ENCODE measurements around the gene ASPSCR1.

Gene ASPSCR1

DNA sequence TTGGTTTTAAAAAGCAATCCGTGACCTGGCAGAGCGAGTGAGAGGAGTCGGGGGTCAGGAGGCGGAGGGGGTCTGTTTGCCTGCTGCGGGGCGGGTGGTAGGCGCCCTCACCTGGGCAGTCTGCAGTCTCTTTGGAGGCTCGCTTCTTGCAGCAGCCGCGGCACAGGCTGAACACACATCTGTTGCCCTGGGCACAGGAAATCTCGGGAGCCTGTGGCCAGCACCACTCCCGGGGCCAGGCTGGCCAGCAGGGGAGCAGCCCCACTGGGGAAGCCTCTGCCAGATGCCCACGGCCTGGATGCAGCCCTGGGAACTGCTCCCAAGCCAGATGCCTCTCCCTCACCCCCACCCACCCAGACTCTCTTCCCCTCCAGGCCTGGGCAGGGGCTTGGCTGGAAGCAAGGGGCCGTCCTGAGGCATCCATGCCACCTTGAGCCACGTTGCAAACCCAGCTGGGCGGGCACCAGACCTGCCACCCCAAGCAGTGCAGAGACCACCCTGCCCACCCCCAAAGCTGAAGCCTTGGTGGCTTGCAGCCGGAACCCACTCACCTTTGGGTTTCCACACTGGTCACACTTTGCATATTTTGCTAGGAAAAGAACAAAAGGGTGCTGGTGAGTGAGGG, 80.9 kb downstream of the ASPSCR1 start:
- DNase-seq: no peak

DNA sequence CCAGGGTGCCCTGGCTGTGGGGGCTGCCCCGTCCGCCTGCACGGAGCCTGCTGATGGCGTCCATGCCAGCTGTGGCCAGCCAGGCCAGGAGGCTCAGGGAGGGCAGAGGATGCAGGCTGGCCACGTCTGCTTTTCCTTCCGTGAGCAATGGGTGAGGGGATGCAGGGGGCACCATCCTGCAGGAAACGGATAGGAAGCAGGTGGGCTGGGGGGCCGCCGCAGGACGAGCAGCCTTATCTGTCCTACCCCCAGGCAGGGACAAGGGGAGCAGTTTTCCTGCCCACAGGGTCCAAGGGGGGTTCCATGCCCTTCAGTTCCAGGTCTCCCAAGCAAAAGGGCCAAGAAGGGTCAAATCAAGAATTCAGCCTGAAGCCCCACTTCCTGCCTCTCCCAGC, 81.4 kb downstream of the ASPSCR1 start:
- DNase-seq: no peak

- DNase-seq: no peak
Measured at GRCh38 chr17:82059272-82060000, 82.0 kb downstream of the ASPSCR1 start.

DNA sequence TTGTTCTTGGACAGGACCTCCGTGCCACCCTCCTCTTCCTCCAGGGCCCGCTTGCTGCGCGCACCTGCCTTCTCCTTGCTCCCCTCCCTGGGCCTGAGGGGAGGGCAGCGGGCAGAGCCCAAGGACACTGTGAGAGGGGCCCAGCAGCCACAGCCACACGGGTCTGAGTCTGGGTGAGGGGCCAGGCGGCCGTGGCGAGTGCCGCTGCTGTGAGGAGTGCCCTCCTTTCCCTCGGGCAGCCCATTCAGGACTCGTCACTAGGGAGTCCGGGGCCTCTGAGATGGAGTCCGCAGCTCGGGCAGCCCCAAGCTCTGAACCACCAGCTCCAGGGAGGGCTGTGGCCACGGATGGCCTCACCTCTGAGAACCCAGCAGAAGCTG, 82.6 kb downstream of the ASPSCR1 start:
- DNase-seq: no peak

GRCh38 chr17:82060614-82061013, 83.2 kb downstream of the ASPSCR1 start:
- DNase-seq: no peak

DNA sequence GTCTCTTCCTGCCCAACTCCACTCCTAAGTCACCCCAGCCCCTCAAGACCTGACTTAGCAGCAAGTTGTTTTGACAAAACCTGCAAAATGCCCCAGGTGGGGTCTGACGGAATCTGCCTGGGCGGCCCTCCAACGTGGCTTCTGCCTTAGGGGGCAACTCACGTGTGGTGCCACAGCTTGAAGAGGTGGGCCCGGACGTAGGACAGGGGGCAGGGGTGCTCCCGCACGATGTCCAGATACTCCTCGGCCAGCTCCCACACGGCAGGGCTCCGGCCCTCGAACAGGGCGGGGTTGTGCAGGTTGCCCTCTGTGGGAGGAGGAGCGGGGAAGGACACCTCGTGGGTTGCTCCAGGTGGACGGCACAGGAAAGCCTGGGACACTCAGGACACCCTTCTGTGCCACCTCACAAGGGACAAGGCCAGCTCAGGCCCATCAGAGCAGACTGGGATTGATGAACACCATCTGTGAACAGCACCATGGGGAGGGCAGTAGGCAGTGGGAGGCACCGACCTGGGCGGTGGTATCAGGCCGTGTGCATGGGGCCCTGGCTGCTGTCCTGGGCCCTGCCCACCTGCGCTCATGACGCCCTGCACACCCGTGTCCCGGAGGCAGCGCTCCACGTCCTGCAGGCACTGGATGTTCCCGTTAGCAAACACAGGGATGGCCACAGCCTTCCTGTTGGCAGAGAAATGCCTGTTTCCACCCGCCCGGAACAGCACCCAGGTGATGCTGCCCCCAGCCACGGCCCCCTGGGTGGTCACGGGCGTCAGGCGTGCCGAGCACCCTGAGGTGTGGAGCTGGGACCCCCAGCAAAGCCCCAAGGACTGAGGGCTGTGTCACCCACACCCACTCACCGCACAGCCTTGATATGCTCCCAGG, 83.9 kb downstream of the ASPSCR1 start:
- DNase-seq: no peak

GRCh38 chr17:82062076-82062983, 84.9 kb downstream of the ASPSCR1 start:
- no peak for DNase-seq

DNA sequence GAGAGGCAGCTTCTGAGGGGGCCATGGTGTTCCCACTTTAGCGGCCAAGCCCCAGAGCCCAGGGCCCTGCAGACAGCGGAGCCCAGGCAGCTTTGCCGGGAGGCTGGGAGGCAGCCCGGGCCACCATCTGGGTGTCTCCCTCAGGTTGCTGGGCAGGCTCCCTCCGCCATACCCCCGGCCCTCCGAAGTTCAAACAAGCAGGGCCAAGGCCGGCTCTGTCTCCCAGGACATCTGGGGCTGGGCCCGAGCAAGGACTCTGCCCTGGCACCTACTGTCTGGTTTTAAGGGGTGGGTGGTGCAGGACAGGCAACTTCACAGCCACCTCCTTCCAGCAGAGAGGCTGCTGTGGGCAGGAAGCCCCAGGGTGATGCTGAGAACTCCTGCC, 85.5 kb downstream of the ASPSCR1 start:
- DNase-seq: no peak

DNA sequence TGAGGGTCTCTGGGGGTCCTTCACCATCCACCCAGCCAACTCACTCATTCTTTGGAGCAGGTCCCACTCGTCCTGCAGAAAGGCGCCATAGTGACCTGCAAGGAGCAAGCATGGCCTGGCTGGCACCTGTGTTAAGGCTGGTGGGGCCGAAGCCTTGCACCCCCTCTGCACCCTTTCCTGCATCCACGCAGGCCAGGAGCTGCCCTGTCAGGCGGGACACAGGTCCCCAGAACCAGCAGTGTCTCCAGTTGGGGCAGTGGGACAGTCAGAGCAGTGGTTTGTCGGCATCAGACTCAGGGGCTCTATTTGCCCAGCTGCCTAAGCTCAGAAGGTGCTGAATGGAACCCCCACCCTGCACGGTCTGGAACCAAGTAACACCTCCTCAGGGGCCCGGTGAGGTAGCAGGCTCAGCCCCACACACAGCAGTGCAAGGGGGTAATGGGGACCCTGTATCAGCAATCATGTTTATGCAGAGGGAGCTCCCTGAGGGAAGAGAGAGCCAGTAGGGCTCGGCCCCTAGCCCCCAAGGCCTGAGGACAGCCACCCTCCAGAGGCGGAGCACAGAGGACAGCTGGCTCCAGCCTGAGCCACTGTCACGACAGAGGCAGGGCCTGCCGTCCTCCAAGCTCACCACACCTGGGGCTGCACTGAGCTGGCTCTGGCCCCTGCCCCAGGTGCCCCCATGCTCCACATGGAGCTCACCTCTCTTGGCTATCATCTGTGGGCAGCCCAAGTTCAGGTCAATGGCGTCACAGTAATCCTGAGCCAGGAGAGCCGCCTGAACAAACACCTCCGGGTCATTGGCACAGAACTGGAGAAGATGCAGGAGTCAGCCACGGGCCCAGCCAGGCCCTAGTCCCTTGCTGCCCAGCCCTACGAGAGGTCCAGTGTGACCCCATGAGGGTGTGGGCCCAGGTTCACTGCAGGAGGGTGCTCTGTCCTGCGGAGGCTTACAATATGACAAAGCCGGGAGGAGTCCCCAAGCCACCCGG, 86.3 kb downstream of the ASPSCR1 start:
- no peak for DNase-seq

DNA sequence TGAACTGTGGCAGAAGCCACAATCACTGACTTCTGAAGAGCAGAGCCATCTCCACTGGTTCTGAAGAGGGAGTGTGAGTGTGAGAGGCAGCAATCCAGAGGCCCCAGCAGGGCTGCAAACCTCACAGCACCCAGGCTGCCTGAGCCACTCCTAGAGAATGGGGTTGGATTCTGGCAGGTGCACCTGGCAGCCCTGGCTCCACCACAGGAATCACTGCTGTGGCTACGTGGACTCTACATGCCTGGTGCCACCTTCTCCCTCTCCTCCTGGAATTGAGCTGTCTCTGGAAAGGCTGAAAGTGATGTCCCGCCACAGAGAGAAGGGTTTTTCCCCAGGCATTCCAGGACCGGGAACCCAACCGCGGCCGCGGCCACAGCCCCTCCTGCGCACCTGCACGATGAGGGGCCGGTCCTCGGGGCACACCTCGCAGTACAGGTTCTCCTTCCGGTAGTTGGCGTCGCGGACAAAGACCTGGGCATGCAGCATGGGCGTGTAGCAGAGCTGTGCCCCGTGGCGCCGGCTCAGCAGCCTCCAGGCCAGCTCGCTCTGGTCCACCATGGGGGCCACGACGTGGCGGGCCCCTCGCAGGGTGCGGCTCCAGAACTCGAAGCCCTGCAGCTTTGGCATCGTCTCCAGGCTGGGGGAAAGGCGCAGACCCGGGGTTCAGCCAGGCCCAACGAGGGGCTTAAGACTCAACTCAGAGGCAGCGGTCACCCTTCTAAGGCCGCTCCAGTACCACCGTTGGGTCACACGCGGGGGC, 87.2 kb downstream of the ASPSCR1 start:
- DNase-seq: peak; percentile 20

- no peak for DNase-seq
Measured at GRCh38 chr17:82065193-82065637, 87.8 kb downstream of the ASPSCR1 start.

- DNase-seq: peak; percentile 72
Measured at GRCh38 chr17:82065638-82066303, 88.3 kb downstream of the ASPSCR1 start, which contains the start of gene DUS1L. DUS1L (minus strand) TSS chr17:82065804; CDS start chr17:82065059, 745 bp downstream.

Data from NCI-H345 (cell line).